HG03520 (cell line): ENCODE data around the gene LEFTY1.
"Not testable (repeated sequence)": the region's sequence is repeated elsewhere in the genome, so short reads cannot be mapped to it uniquely, and the experiment has no call there.

Source experiments
- ATAC-seq: cut with Tn5 transposase; IDR thresholded peaks from one replicate; pipeline ENCODE4 v1.9.1; 2021; ENCODE audit warnings: mild to moderate bottlenecking, moderate library complexity; ENCODE audit not compliant: unreplicated experiment

The LEFTY1 gene

GRCh38 chr1:225888898-225889601 is at the start of gene LEFTY1:
LEFTY1 (minus strand) TSS chr1:225889146; CDS start chr1:225889066, 80 bp downstream.
- ATAC-seq, result no peak

DNA sequence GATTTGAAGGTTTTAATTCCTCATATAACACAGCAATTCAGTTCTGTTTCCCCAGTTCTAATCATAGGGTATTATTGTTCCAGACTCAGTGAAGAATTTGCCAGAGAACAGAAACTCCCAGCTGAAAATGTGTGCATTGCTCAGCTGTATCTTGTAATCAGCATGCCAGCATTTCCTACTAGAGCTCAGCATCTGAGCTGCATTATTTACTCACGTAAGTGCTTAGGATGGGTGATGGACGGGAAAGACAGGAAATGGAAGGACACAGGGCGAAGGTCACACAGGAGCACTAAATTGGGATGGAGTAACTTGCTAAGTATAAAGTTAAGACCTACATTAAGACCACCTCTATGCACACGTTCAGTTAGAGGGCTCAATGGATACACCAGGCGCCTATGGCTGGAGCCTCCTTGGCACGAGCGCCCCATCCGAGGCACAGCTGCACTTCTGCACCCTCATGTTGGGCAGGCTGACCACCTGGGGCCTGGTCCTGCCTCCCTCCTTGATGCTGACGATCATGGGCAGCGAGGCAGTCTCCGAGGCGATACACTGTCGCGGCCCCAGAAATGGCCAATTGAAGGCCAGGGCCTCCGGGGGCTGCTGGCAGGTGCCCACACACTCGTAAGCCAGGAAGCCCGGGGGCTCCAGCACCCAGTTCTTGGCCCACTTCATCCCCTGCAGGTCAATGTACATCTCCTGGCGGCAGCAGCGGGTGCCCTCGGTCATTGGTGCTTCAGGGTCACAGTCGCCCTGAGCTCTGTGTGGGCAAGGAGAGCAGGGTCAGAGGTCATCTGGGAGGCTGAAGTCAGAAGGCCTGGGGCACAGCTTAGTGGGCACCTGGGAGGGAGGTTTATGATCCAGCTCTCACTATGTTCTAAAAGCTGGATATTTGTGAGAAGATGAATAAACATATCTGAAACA is 48.4 kb upstream of the LEFTY1 start:
- ATAC-seq, result no peak

GRCh38 chr1:225936523-225936922 is 47.6 kb upstream of the LEFTY1 start:
- ATAC-seq, result no peak

DNA sequence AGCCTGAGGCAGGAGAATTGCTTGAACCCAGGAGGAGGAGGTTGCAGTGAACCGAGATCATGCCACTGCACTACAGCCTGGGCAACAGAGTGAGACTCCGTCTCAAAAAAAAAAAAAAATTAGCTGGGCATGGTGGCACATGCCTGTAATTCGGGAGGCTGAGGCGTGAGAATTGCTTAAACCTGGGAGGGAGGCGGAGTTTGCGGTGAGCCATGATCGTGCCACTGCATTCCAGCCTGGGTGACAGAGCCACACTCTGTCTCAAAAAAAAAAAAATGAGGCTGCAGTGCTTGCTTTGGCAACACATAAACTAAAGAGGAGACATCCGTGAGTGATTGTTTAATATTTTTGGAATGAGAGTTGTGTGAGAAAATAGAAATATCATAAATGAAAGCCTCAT is 47.1 kb upstream of the LEFTY1 start:
- ATAC-seq, result not testable (repeated sequence)

DNA sequence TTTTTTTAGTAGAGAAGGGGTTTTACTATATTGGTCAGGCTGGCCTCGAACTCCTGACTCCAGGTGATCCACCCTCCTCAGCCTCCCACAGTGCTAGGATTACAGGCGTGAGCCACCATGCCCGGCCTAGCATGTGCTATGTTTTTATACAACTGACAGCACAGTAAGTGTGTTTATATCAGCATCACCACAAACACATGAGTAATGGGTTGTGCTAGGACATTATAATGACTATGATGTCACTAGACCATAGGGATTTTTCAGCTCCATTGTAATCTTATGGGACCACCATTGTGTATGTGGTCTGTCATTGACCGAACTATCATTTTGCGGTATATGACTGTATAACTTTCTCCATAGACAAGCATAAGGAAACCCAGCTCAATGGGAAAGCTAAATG is 45.8 kb upstream of the LEFTY1 start:
- no peak for ATAC-seq

DNA sequence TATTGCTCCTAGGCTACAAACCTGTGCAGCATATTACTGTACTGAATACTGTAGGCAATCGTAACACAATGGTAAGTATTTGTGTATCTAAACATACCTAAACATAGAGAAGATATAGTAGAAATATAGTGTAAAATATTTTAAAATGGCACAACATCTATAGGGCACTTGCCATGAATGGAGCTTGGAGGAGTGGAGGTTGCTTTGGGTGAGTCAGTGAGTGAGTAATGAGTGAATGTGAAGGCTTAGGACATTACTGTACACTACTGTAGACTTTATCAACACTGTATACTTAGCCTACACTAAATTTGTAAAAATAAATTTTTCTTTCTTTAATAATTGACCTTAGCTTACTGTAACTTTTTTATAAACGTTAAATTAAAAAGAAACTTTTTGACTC is 44.1 kb upstream of the LEFTY1 start:
- no peak for ATAC-seq

- ATAC-seq, result no peak
Measured at GRCh38 chr1:225931270-225932136, 42.6 kb upstream of the LEFTY1 start.

DNA sequence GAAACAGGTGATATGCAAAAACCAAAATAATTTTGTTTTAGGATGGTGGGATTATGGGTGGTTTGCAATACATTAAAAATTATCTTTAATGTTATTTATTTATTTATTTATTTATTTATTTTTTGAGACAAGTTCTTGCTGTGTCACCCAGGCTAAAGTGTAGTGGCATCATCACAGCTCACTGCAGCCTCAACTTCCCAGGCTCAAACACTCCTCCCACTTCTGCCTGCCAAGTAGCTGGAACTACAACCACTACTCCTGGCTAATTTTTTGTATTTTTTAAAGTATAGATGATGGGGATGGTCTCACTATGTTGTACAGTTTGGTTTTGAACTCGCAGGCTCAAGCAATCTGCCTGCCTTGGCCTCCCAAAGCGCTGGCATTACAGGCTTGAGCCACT is 41.6 kb upstream of the LEFTY1 start:
- ATAC-seq, result no peak

- ATAC-seq, result not testable (repeated sequence)
Measured at GRCh38 chr1:225929462-225929861, 40.5 kb upstream of the LEFTY1 start.

GRCh38 chr1:225928186-225929175 is 39.5 kb upstream of the LEFTY1 start:
- no peak for ATAC-seq

DNA sequence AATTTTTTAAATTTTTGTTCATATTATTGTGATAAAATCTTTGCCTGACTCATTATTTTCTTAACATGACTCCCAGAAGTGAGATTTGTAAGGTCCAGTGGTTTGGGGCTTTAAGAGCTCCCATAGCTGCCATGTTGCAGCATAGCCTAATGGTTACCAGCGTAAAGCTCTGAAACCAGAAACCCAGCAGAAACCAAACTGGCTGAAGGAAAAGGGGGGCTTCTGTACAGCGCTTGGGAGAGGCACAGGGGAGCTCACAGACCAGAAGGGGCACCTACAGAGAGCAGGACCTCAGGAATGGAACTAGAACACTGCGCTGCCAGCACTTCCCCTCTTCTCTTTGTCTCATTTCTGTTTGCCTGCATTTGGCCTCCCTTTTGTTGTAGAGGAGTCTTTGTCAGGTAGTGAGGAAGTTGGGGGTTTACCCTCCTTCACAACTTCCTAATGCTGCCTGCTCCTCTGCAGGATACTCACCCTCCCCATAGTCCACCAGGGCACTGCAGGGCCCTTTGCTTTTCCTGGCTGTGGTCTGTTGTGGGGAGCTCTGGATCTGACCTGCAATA is 37.7 kb upstream of the LEFTY1 start:
- no peak for ATAC-seq

- ATAC-seq, result peak; percentile 98
Measured at GRCh38 chr1:225923692-225924555, 35.0 kb upstream of the LEFTY1 start, which contains the start of gene PYCR2. PYCR2 (minus strand) TSS chr1:225924250; CDS start chr1:225924110, 140 bp downstream.

DNA sequence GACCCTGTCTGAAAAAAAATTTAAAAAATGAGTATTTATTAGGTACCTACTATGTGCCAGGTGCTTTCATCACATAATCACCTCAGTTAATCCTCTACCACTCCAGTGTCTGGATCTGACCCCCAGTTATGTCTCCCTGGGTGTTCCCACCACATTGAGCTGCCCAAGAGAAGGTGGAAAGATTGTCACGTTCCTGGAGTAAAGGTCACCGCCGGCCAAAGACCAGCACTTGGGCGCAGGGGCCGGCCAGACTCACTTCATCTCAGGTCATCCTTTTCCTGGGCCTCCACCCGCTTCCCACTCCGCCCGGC is 34.4 kb upstream of the LEFTY1 start:
- no peak for ATAC-seq

- no peak for ATAC-seq
Measured at GRCh38 chr1:225921734-225922709, 33.1 kb upstream of the LEFTY1 start.

- ATAC-seq, result no peak
Measured at GRCh38 chr1:225919906-225920305, 31.0 kb upstream of the LEFTY1 start.

GRCh38 chr1:225918280-225918679 is 29.3 kb upstream of the LEFTY1 start:
- ATAC-seq, result no peak

DNA sequence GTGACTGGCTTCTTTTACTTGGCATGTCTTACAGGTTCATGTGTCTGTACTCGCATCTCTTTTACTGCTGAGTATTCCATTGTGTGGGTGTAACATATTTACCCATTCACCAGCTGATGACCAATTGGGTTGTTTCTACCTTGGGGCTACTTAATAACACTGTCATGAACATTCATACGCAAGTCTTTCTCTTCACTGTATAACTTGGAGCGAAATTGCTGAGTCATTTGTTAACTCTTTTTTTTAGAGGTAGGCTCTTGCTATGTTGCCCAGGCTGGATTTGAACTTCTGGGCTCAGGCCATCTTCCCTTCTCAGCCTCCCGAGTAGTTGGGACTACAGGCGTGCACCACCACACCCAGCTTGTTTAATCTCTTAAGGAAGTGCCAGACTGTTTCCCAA is 28.6 kb upstream of the LEFTY1 start:
- ATAC-seq, result no peak

- no peak for ATAC-seq
Measured at GRCh38 chr1:225917101-225917500, 28.2 kb upstream of the LEFTY1 start.
